Choroid plexus epithelial cell (primary cell): Measurements from ENCODE around the gene TNNT1.
"Not testable (repeated sequence)": the region's sequence is repeated elsewhere in the genome, so short reads cannot be mapped to it uniquely, and the experiment has no call there.

Source experiments
- DNase-seq: peaks from one replicate; pipeline ENCODE4 v3.0.0-alpha.2; 2010; ENCODE audit warnings: low read depth
- H3K4me3 ChIP-seq: 2 replicates; pipeline ENCODE4 v1.5.1; 2011; ENCODE audit warnings: low read depth, mild to moderate bottlenecking, control low read depth, low read length, moderate library complexity
- TF ChIP-seq, protein P1 (sequence below): conservative IDR thresholded peaks from 2 replicates; pipeline ENCODE4 v1.5.1; 2011; ENCODE audit warnings: low read depth, mild to moderate bottlenecking, control low read depth, inconsistent platforms, low read length, moderate library complexity

TNNT1 gene

DNA sequence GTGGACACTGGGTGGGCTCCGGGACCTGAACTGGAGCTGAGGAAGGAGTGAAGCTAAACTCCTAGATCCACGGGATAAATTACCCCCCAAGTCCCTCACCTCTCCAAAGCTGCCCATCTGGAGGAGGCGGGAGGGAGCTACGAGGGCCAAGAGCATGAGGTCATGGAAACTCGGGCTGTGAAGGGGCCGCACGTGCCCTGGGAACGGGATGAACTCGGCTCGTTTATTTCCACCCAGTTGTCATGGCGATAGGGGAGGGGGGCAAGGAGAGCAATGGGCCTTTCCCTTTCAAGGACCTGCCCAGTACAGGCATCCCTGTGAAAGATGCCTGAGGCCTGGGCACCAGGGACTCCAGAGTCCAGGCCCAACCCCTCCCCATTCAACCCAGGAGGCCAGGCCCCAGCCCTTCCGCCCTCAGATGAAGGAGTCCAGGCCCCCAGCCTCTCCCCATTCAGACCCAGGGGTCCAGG is 35.4 kb downstream of the TNNT1 start:
- peak; percentile 96 for DNase-seq
- no peak overlapping the region for H3K4me3 ChIP-seq

DNA sequence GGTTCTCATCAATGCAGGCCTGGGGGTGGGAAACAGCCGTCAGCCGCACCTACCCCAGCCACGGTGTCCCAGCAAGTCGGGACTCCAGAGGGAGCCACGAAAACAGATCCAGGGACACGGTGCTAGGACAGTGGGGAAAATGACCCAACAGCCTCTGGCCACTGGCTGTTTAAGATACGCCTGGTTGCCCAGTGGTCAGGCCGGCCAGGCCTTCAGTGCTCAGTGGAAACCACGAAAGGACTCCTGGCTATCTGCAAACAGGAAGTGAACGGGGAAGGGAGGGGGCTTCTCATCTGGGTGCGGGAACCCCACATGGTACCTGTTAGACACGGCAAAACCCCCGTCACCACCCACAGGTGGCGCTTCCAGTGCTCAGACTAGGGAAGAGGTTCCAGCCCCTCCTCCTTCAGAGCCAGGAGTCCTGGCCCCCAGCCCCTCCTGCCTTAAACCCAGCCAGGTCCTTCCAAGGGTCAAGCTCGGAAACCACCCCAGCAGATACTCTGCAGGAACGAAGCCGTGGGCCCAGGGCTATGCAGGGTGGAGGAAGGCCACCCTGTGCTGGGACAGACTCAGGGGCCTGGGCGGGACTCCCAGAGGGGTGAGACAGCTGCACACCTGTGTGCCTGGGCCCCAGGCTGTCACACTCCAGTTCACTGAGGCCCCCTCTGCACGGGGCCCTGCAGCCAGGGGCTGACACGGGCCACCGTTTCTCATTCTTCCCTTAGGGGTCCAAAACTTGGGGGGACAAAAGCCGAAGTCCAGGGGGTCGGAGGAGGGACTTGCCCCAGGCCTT is 36.0 kb downstream of the TNNT1 start:
- no peak for DNase-seq

More for the DNA sequence above, 35.4 kb downstream of the TNNT1 start:
- TF ChIP-seq, protein P1, sequence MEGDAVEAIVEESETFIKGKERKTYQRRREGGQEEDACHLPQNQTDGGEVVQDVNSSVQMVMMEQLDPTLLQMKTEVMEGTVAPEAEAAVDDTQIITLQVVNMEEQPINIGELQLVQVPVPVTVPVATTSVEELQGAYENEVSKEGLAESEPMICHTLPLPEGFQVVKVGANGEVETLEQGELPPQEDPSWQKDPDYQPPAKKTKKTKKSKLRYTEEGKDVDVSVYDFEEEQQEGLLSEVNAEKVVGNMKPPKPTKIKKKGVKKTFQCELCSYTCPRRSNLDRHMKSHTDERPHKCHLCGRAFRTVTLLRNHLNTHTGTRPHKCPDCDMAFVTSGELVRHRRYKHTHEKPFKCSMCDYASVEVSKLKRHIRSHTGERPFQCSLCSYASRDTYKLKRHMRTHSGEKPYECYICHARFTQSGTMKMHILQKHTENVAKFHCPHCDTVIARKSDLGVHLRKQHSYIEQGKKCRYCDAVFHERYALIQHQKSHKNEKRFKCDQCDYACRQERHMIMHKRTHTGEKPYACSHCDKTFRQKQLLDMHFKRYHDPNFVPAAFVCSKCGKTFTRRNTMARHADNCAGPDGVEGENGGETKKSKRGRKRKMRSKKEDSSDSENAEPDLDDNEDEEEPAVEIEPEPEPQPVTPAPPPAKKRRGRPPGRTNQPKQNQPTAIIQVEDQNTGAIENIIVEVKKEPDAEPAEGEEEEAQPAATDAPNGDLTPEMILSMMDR: no peak

DNA sequence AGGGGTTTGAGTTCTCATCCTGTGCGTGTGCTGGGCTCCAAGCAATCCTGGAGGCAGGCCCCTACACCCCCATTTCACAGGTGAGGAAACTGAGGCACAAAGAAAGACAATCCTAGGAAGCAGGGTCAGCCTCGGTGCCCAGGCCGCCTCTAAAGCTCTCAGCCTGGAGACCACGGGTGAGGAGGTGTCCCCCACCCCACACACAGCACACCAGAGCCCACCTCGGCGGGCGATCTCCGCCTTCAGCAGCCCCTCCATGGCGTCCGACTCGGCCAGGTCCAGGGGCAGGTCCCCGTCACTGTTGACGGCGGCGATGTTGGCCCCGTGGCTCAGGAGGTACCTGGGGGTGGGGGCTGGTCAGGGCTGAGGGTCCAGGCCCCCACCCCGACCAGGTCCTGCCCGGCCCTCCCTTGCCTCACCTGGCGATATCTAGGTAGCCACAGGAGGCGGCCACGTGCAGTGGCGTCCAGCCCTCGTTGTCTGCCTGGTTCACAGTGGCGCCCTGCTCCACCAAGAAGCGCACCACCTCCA is 36.7 kb downstream of the TNNT1 start:
- DNase-seq: no peak
- H3K4me3 ChIP-seq: no peak overlapping the region
- TF ChIP-seq, protein P1: no peak

More for the DNA sequence above, 36.0 kb downstream of the TNNT1 start:
- no peak overlapping the region for H3K4me3 ChIP-seq
- TF ChIP-seq, protein P1: peak; percentile 25

DNA sequence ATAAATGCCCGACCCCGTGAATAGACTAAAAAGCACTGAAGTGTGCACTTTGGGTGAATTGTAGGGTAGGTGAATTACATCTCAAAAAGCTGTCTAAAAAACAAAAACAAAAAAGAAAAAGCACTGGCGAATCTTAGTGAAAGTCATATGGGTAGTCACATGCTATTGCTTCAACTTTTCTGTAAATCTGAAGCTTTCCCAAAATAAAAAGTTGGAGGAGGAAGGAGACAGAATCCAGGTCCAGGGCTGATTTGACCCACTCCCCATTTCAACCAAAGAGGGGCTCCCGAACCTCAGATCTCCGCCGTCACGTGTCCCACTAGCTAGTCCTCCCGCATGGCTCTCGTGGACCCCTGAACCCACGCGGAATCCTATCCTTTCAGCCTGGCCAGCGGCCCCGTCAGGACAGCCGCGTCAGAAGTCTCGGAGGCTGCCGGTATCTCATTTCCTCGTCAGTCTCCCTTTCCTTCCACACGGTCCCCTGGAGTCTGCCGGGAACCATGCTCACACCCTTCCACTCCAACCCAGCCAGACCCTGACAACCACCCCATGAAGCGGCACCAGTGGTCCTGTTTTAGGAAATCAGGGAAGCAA is 37.7 kb downstream of the TNNT1 start:
- no peak for DNase-seq
- TF ChIP-seq, protein P1: no peak
- H3K4me3 ChIP-seq: no peak overlapping the region

DNA sequence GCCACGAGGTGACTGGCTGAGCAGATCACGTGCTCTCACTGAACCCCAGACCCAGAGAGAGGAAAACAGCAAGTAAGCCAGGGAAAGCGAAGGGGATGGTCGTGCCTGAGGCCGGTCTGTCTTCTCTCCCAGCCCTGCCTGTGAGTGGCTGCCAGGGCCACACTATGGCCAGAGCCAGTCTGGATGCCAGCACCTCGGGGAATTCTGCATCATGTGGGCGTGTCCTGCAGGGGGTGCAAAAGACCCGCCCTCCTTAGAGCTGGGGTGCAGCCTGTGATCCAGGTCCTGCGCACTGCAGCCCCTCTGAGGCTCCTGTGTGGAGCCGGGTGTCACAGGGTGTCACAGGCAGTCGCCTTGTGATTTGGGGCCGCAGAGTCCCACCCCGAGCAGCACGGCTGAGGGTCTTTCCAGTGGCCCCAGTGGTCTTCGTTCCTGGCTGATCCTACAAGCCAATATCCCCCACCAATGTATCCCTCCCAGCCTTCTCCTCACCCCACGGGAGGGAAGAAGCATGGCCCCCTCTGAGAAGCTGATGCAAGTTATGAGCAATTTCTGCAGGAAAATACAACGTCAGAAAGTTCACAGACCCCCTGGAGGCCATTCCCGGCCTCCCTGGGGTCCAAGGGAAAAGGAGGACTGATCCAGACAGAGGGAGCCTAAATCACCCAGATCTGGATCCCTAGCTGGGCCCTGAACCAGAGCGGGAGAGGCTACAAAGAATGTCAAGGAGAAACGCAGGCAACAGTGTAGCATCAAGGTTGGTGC is 39.3 kb downstream of the TNNT1 start:
- TF ChIP-seq, protein P1: no peak
- no peak for DNase-seq
- no peak overlapping the region for H3K4me3 ChIP-seq

DNA sequence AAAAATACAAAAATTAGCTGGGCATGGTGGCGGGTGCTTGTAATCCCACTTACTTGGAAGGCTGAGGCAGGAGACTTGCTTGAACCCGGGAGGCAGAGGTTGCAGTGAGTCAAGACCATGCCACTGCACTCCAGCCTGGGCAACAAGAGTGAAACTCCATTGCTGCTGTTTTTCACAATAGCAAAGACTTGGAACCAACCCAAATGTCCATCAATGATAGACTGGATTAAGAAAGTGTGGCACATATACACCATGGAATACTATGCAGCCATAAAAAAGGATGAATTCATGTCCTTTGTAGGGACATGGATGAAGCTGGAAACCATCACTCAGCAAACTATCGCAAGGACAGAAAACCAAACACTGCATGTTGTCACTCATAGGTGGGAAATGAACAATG is 41.8 kb downstream of the TNNT1 start:
- not testable (repeated sequence) for H3K4me3 ChIP-seq, DNase-seq

DNA sequence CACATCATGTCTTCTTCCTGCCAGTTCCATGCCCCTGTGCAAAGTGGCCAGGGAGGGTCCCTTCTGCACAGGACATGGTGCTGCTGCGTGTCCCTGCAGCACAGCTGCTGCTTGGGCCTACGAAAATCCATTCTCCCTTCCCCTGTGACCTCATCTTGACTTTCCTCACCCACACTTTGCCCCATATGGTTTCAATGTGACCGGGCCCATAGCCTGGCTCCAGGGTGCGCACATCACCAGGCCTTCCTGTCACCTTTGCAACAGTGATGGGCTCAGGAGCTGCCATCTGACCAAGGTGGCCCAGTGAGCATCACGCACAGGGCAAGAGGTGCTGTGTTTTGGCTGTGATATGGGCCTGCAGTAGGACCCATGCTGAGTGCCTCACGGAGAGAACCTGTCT is 42.4 kb downstream of the TNNT1 start:
- no peak overlapping the region for H3K4me3 ChIP-seq
- DNase-seq: no peak
- TF ChIP-seq, protein P1: no peak
